Activated naive CD8-positive, alpha-beta T cell (primary cell): ENCODE measurements around the gene POU2AF2.
"Not testable (repeated sequence)": the region's sequence is repeated elsewhere in the genome, so short reads cannot be mapped to it uniquely, and the experiment has no call there.

Experiments
- H3K27ac Mint-ChIP-seq: one replicate; pipeline ENCODE4 v1.8.0; 2021; ENCODE audit warnings: mixed read lengths
- H3K27me3 Mint-ChIP-seq: one replicate; pipeline ENCODE4 v1.8.0; 2021; ENCODE audit warnings: mixed read lengths
- H3K36me3 Mint-ChIP-seq: one replicate; pipeline ENCODE4 v1.8.0; 2021; ENCODE audit warnings: mixed read lengths
- H3K4me1 Mint-ChIP-seq: one replicate; pipeline ENCODE4 v1.8.0; 2021; ENCODE audit warnings: low read depth, mixed read lengths
- H3K4me3 Mint-ChIP-seq: one replicate; pipeline ENCODE4 v1.8.0; 2021; ENCODE audit warnings: mild to moderate bottlenecking, mixed read lengths
- H3K9me3 Mint-ChIP-seq: one replicate; pipeline ENCODE4 v1.8.0; 2021; ENCODE audit warnings: low read depth, mixed read lengths

POU2AF2 gene

DNA sequence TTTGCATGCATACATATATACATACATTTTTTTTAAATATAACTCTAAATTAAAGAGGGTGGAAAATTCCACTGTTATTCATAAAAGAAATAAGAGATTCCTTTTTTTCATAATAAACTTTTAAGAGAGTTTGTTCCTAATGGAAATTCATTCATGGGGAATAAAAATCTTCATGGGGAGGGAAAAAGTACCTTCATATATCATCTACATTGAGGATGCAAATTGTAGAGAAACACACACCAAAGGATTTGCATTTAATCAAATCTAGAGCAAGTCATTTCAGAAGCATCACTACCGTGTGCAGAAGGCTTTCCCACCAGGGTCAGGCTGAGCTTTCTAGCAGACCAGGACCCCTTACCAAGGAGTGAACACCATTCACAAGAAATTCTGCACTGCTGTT lies at the start of gene POU2AF2:
POU2AF2 (plus strand) TSS at position 301 of the 400 bp plus-strand sequence. CDS start 129 bp downstream, outside the sequence.
- Mint-ChIP-seq H3K36me3 (no peaks in the 10 kb centered on the region), H3K4me1 (no peaks in the 10 kb centered on the region), H3K27me3 (peaks cover 19% of the 10 kb centered on the region), H3K9me3 (no peaks in the 10 kb centered on the region), H3K4me3 (no peak within 1 kb of the TSS), H3K27ac (no peak within 1 kb of the TSS)

GRCh38 chr11:111200010-111200534 lies 45.5 kb upstream of the POU2AF2 start:
- Mint-ChIP-seq H3K4me3 (no peak overlapping the region), H3K27ac (no peak overlapping the region), H3K9me3 (no peaks in the 10 kb centered on the region), H3K36me3 (no peaks in the 10 kb centered on the region), H3K4me1 (no peaks in the 10 kb centered on the region), H3K27me3 (peaks cover 7% of the 10 kb centered on the region)

GRCh38 chr11:111204211-111204610 lies 41.3 kb upstream of the POU2AF2 start:
- Mint-ChIP-seq H3K9me3 (no peaks in the 10 kb centered on the region), H3K36me3 (no peaks in the 10 kb centered on the region), H3K27ac (no peak overlapping the region)

GRCh38 chr11:111205632-111206385 lies 39.7 kb upstream of the POU2AF2 start:
- no peak overlapping the region for H3K27ac Mint-ChIP-seq
- H3K27me3 Mint-ChIP-seq, result peaks cover 1% of the 10 kb centered on the region
- H3K9me3 Mint-ChIP-seq, result no peaks in the 10 kb centered on the region
- no peaks in the 10 kb centered on the region for H3K36me3 Mint-ChIP-seq
- no peaks in the 10 kb centered on the region for H3K4me1 Mint-ChIP-seq
- H3K4me3 Mint-ChIP-seq, result no peak overlapping the region

More at GRCh38 chr11:111204211-111204610, 41.3 kb upstream of the POU2AF2 start:
- H3K27me3 Mint-ChIP-seq, result peaks cover 1% of the 10 kb centered on the region
- H3K4me1 Mint-ChIP-seq, result no peaks in the 10 kb centered on the region
- no peak overlapping the region for H3K4me3 Mint-ChIP-seq

- H3K4me3 Mint-ChIP-seq, result no peak overlapping the region
- no peaks in the 10 kb centered on the region for H3K36me3 Mint-ChIP-seq
- no peaks in the 10 kb centered on the region for H3K9me3 Mint-ChIP-seq
- H3K4me1 Mint-ChIP-seq, result no peaks in the 10 kb centered on the region
- peaks cover 1% of the 10 kb centered on the region for H3K27me3 Mint-ChIP-seq
- no peak overlapping the region for H3K27ac Mint-ChIP-seq
Measured at GRCh38 chr11:111206472-111206871, 39.1 kb upstream of the POU2AF2 start.

DNA sequence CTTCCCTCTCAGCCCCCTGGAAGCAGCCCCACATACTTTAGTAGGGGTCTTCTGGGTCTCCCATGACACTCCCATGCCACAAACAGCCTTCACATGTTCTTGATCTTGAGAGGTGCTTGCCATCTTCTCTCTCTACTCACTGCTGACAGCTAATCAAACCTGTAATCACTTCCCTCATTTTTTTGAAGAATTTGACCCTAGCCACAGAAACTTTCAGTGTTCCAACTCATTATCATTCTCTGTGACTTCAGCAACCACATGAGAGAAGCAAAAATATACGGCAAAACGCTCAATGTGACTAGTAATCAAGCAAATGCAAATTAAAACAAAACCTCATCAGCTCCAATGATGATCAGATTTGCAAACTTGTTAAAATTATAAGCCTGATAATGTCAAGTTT lies 38.3 kb upstream of the POU2AF2 start:
- Mint-ChIP-seq H3K36me3 (no peaks in the 10 kb centered on the region), H3K9me3 (no peaks in the 10 kb centered on the region), H3K4me1 (no peaks in the 10 kb centered on the region), H3K27me3 (peaks cover 4% of the 10 kb centered on the region), H3K4me3 (no peak overlapping the region), H3K27ac (no peak overlapping the region)

GRCh38 chr11:111209543-111210355 lies 35.8 kb upstream of the POU2AF2 start:
- Mint-ChIP-seq H3K4me1 (no peaks in the 10 kb centered on the region), H3K27ac (no peak overlapping the region), H3K27me3 (peaks cover 4% of the 10 kb centered on the region), H3K9me3 (no peaks in the 10 kb centered on the region), H3K36me3 (no peaks in the 10 kb centered on the region), H3K4me3 (no peak overlapping the region)

DNA sequence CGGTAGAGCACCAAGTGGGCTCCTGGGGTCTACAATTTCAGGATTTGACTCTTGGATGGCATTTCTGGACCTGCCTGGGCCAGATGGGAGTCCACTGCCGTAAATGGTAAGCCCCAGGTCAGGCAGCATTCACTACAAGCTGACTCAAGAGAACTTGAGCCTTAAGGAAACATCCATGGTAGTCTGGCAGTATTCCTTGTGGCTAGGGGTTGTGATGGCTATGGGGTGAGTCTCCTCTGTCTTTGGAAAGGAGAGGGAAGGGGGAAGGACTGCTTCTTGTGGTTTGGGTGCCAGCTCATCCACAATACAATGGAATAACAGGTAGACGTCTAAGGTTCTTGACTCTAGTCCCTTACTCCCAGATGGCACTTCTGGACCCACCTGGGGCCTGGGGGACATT lies 32.3 kb upstream of the POU2AF2 start:
- H3K4me3 Mint-ChIP-seq, result no peak overlapping the region
- no peak overlapping the region for H3K27ac Mint-ChIP-seq
- no peaks in the 10 kb centered on the region for H3K9me3 Mint-ChIP-seq
- H3K36me3 Mint-ChIP-seq, result no peaks in the 10 kb centered on the region
- H3K27me3 Mint-ChIP-seq, result peaks cover 3% of the 10 kb centered on the region
- H3K4me1 Mint-ChIP-seq, result no peaks in the 10 kb centered on the region

DNA sequence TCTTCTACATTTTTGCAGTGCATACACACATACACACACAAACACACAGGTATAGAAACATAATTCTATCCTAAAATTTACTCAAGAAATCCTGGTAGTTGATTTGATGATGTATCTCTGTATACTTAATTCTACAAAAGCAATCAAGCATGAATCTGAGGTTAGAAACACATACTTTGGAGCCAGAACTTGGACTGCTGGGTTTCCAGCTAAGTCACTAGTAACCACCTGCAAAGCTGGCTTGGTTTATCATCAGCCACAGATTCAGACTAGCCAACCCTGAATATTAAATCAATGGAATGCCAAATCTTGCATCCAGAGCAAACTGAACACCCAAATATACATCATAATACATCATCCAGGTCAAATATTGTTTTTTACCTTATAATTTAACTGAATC lies 24.8 kb upstream of the POU2AF2 start:
- no peak overlapping the region for H3K4me3 Mint-ChIP-seq
- H3K36me3 Mint-ChIP-seq, result no peaks in the 10 kb centered on the region
- H3K9me3 Mint-ChIP-seq, result no peaks in the 10 kb centered on the region
- H3K27ac Mint-ChIP-seq, result no peak overlapping the region
- peaks cover 21% of the 10 kb centered on the region for H3K27me3 Mint-ChIP-seq
- H3K4me1 Mint-ChIP-seq, result peaks cover 11% of the 10 kb centered on the region

DNA sequence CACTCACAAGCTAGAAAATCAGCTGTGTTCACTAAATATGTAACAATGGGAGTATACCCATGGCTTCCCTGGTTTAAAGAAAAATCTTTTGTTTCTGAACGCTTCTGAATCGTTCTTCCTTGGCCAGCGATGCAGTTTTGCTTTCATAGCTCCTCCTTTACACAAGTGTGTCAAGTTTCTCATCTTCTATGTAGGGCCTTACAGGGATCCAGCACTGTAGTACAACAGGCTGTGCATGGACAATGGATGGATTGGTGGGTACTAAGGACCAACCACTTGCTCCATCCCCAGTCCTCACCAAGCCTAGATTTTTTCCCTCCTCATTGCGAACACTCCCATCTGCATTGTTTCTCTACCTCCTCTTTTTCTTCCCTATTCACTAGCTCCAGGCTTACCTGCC lies 24.3 kb upstream of the POU2AF2 start:
- Mint-ChIP-seq H3K4me1 (peaks cover 11% of the 10 kb centered on the region), H3K9me3 (no peaks in the 10 kb centered on the region), H3K36me3 (no peaks in the 10 kb centered on the region), H3K4me3 (no peak overlapping the region), H3K27me3 (peaks cover 21% of the 10 kb centered on the region), H3K27ac (no peak overlapping the region)

GRCh38 chr11:111221936-111222335 lies 23.6 kb upstream of the POU2AF2 start:
- Mint-ChIP-seq H3K4me1 (peaks cover 11% of the 10 kb centered on the region), H3K27me3 (peaks cover 21% of the 10 kb centered on the region)
- H3K36me3 Mint-ChIP-seq, H3K9me3 Mint-ChIP-seq, H3K4me3 Mint-ChIP-seq, H3K27ac Mint-ChIP-seq: not testable (repeated sequence)

DNA sequence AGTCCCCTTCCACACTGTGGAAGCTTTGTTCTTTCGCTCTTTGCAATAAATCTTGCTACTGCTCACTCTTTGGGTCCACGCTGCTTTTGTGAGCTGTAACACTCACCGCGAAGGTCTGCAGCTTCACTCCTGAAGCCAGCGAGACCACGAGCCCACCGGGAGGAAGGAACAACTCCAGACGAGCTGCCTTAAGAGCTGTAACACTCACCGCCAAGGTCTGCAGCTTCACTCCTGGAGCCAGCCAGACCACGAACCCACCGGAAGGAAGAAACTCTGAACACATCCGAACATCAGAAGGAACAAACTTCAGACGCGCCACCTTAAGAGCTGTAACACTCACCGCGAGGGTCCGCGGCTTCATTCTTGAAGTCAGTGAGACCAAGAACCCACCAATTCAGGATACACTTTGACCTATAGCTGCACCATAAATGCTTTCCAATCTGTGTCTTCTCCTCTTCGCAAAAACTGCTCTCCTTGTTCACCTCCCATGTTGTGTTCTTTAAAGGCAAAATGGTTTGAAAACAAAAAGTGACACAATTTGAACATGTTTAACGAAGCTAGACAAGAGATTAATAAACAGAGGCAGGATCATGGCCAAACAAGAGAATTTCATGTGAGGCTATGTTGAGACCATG lies 22.6 kb upstream of the POU2AF2 start:
- H3K36me3 Mint-ChIP-seq, H3K27ac Mint-ChIP-seq, H3K9me3 Mint-ChIP-seq: not testable (repeated sequence)
- Mint-ChIP-seq H3K27me3 (peaks cover 21% of the 10 kb centered on the region), H3K4me1 (peaks cover 11% of the 10 kb centered on the region), H3K4me3 (peak overlapping the region; percentile 78)

DNA sequence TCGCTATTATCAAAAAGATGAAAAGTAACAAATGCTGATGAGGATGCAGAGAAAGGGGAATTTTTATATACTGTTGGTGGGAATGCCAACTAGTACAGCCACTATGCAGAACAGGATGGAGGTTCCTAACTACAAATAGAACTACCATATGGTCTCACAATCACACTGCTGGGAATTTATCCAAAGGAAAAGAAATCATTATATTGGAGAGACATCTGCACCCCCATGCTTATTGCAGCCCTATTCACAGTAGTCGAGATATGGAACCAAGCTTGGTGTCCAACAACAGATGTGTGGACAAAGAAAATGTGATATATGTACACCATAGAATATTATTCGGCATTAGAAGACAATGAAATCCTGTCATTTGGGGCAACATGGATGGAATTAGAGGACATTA lies 19.6 kb upstream of the POU2AF2 start:
- Mint-ChIP-seq H3K9me3 (no peaks in the 10 kb centered on the region), H3K27me3 (peaks cover 16% of the 10 kb centered on the region), H3K36me3 (no peaks in the 10 kb centered on the region), H3K4me1 (peaks cover 26% of the 10 kb centered on the region), H3K4me3 (no peak overlapping the region), H3K27ac (no peak overlapping the region)

- no peaks in the 10 kb centered on the region for H3K9me3 Mint-ChIP-seq
- H3K4me3 Mint-ChIP-seq, result peak overlapping the region; percentile 2
- no peak overlapping the region for H3K27ac Mint-ChIP-seq
- H3K4me1 Mint-ChIP-seq, result peaks cover 15% of the 10 kb centered on the region
- peaks cover 28% of the 10 kb centered on the region for H3K27me3 Mint-ChIP-seq
- no peaks in the 10 kb centered on the region for H3K36me3 Mint-ChIP-seq
Measured at GRCh38 chr11:111229604-111230003, 15.9 kb upstream of the POU2AF2 start.

- H3K27ac Mint-ChIP-seq, result no peak overlapping the region
- peaks cover 15% of the 10 kb centered on the region for H3K4me1 Mint-ChIP-seq
- H3K36me3 Mint-ChIP-seq, result no peaks in the 10 kb centered on the region
- peaks cover 27% of the 10 kb centered on the region for H3K27me3 Mint-ChIP-seq
- H3K9me3 Mint-ChIP-seq, result no peaks in the 10 kb centered on the region
- no peak overlapping the region for H3K4me3 Mint-ChIP-seq
Measured at GRCh38 chr11:111230122-111230465, 15.4 kb upstream of the POU2AF2 start.
